ENCODE data around the gene STAT2. TPM values are rescaled to one million over a fixed set of nuclear protein-coding genes. Genes with fewer than 3 reads are reported as not detected.
A peak's percentile ranks its signal among the peaks of the same experiment; 100 is the strongest.

STAT2 gene
- total and polyA plus RNA-seq, 9 of the 15 experiments (the other 6 are each of a cell fraction or from before 2014, with no cell fraction given), result 15.5 to 46.9 (median 40.1) TPM

- TF ChIP-seq PHF8 (IDR thresholded peaks at IDR 0.05; ENCODE audit: borderline replicate concordance, low read length) (no peak), ZFPM2 (CRISPR knock-in tag; IDR thresholded peaks at IDR 0.05) (no peak), SMAD1 (IDR thresholded peaks at IDR 0.05; ENCODE audit: low read depth, low read length, partially characterized antibody) (no peak)
These were observed 27.3 kb upstream of the STAT2 start (continued) for GRCh38 chr12:56387152-56387736.

- CTCF ChIA-PET (ENCODE audit: low intra/inter-chr PET ratio), result no interaction called here
- Histone ChIP-seq H3K9me1 (ENCODE audit: control insufficient read depth, insufficient read depth, low read length) (no peaks in the 10 kb centered on the region), H3K4me2 (ENCODE audit: insufficient read depth, low read length) (no peak overlapping the region), H3K79me2 (ENCODE audit: control insufficient read depth, insufficient read depth, low read length) (no peaks in the 10 kb centered on the region), H3K27ac (ENCODE audit: extremely low read depth, low read depth, low read length) (no peak overlapping the region), H3K27me3 (ENCODE audit: control insufficient read depth in 2 of 2, insufficient read depth in 2 of 2, low read length in 2 of 2) (no peaks in the 10 kb centered on the region), H4K20me1 (replicated peaks; ENCODE audit: control insufficient read depth, insufficient read depth, low read length) (no peaks in the 10 kb centered on the region), H2AFZ (ENCODE audit: low read depth, low read length) (0 out of 2 replicates have a peak overlapping the region, but pooled peaks have one; percentile 12), H3K9me3 (replicated peaks; ENCODE audit: control insufficient read depth, insufficient read depth, low read depth, low read length) (no peaks in the 10 kb centered on the region), H3K9ac (ENCODE audit: insufficient read depth in 1 of 2, low read depth in 2 of 2, low read length in 2 of 2) (no peak overlapping the region), H3K4me1 (replicated peaks in 1 of 2; ENCODE audit: control insufficient read depth in 2 of 2, insufficient read depth in 2 of 2, low read length in 2 of 2) (peaks cover 14 to 18% of the 10 kb centered on the region in 2 experiments), H3K36me3 (ENCODE audit: control insufficient read depth, insufficient read depth, low read length) (no peaks in the 10 kb centered on the region), H3K4me3 (no peak overlapping the region)
- in situ Hi-C loops (cut with MboI), result no loop called here
- peak; percentile 48 for TF ChIP-seq PRDM10 (IDR thresholded peaks at IDR 0.05; ENCODE audit: partially characterized antibody)
- TF ChIP-seq NFIC (IDR thresholded peaks at IDR 0.05), result peak; percentile 93
- TF ChIP-seq KLF6 (CRISPR knock-in tag; IDR thresholded peaks at IDR 0.05; ENCODE audit: borderline replicate concordance), result no peak
- TF ChIP-seq SRF (CRISPR knock-in tag; IDR thresholded peaks at IDR 0.05), result peak in 1 of 2 experiments; percentile 37; a peak in 1 of 4 replicates
- ATAC-seq (peak; percentile 59), DNase-seq (ENCODE audit: extremely low read depth in 1 of 4, low spot score in 3 of 4) (peak in 2 of 4 experiments; percentile 29 to 65), FAIRE-seq (no peak)
- WGBS (ENCODE audit: insufficient coverage, low coverage, missing lambda C conversion rate), result 78% methylated on average over 1 of the region's 1 CpG
- no TSS peak for BruUV-seq (replicated peaks)
- intact Hi-C loops (cut with micrococcal nuclease), result no loop called here
- POLR2A ChIA-PET, result interaction anchor here (0.8 to 1.9 kb wide), 4 partner anchors 9 to 29 kb away, joined by 3 to 12 read pairs (median 3); partner anchors contain the start of gene STAT2
These were observed 26.0 kb upstream of the STAT2 start for GRCh38 chr12:56385873-56386272.

All from K562 (cell line).